SU-DHL-6 (cell line): ENCODE measurements around the gene ARHGEF17.

Experiments
- H2AFZ ChIP-seq: fragments of 200-600 bp; sonication (generic); 2 replicates; pipeline ENCODE4 v1.6.1; 2014; ENCODE audit warnings: low read depth, mild to moderate bottlenecking, moderate library complexity, mixed read lengths, antibody characterized with exemption, low read length; ENCODE audit not compliant: severe bottlenecking
- H3F3A ChIP-seq: fragments of 200-600 bp; shearing (Covaris generic); 2 replicates; pipeline ENCODE4 v1.6.0; 2016; ENCODE audit warnings: antibody characterized with exemption, mild to moderate bottlenecking; ENCODE audit not compliant: insufficient read depth
- H3K27ac ChIP-seq: fragments of 200-600 bp; sonication (generic); 2 replicates; pipeline ENCODE4 v1.5.1; 2016; ENCODE audit warnings: low read depth, mild to moderate bottlenecking, low read length, moderate library complexity, mixed read lengths
- H3K27me3 ChIP-seq: fragments of 200-600 bp; sonication (generic), shearing (Covaris generic); 2 replicates; pipeline ENCODE4 v1.6.0; 2014; ENCODE audit warnings: mild to moderate bottlenecking, low read length
- H3K36me3 ChIP-seq: fragments of 200-600 bp; sonication (generic); 2 replicates; pipeline ENCODE4 v1.6.1; 2014; ENCODE audit warnings: mild to moderate bottlenecking, low read length, mixed read lengths
- H3K4me2 ChIP-seq: fragments of 300-600, 200-600 bp; shearing (Covaris generic), sonication (generic); 2 replicates; pipeline ENCODE4 v1.6.0; 2014; ENCODE audit warnings: low read length, low read depth, mild to moderate bottlenecking; ENCODE audit not compliant: poor library complexity, severe bottlenecking
- H3K4me3 ChIP-seq: fragments of 200-600 bp; sonication (generic); 2 replicates; pipeline ENCODE4 v1.5.1; 2014; ENCODE audit warnings: antibody characterized with exemption, low read length, mild to moderate bottlenecking, mixed read lengths; ENCODE audit not compliant: insufficient read depth, poor library complexity, severe bottlenecking
- H3K79me2 ChIP-seq: fragments of 200-600 bp; sonication (generic); 2 replicates; pipeline ENCODE4 v1.6.1; 2014; ENCODE audit warnings: mild to moderate bottlenecking, low read length, moderate library complexity; ENCODE audit not compliant: insufficient read depth
- H3K9ac ChIP-seq: fragments of 200-600 bp; sonication (generic); 2 replicates; pipeline ENCODE4 v1.7.0; 2014; ENCODE audit warnings: mild to moderate bottlenecking, low read length
- H3K9me2 ChIP-seq: fragments of 200-600 bp; sonication (generic); replicated peaks from 2 replicates; pipeline ENCODE4 v1.6.1; 2014; ENCODE audit warnings: low read length; ENCODE audit not compliant: insufficient read depth
- H3K9me3 ChIP-seq: fragments of 200-600 bp; sonication (generic); 2 replicates; pipeline ENCODE4 v1.6.1; 2014; ENCODE audit warnings: low read length, mixed read lengths; ENCODE audit not compliant: insufficient read depth
- H4K20me1 ChIP-seq: fragments of 200-600 bp; sonication (generic); 2 replicates; pipeline ENCODE4 v1.6.1; 2014; ENCODE audit warnings: low read depth, mild to moderate bottlenecking, antibody characterized with exemption, low read length, moderate library complexity, mixed read lengths
- EZH2phosphoT487 ChIP-seq: fragments of 200-600 bp; sonication (generic), shearing (Covaris generic); conservative IDR thresholded peaks from 2 replicates; pipeline ENCODE4 v1.6.1; 2018; ENCODE audit warnings: mild to moderate bottlenecking, antibody characterized with exemption, low read length, moderate library complexity, mixed read lengths
- TF ChIP-seq, protein P1 (sequence below): fragments of 200-600 bp; sonication (generic); IDR thresholded peaks from one replicate; pipeline ENCODE4 v1.5.1; 2017; ENCODE audit warnings: antibody characterized with exemption, mild to moderate bottlenecking, low read length, moderate library complexity; ENCODE audit not compliant: insufficient read depth, poor library complexity, severe bottlenecking

Gene ARHGEF17

DNA sequence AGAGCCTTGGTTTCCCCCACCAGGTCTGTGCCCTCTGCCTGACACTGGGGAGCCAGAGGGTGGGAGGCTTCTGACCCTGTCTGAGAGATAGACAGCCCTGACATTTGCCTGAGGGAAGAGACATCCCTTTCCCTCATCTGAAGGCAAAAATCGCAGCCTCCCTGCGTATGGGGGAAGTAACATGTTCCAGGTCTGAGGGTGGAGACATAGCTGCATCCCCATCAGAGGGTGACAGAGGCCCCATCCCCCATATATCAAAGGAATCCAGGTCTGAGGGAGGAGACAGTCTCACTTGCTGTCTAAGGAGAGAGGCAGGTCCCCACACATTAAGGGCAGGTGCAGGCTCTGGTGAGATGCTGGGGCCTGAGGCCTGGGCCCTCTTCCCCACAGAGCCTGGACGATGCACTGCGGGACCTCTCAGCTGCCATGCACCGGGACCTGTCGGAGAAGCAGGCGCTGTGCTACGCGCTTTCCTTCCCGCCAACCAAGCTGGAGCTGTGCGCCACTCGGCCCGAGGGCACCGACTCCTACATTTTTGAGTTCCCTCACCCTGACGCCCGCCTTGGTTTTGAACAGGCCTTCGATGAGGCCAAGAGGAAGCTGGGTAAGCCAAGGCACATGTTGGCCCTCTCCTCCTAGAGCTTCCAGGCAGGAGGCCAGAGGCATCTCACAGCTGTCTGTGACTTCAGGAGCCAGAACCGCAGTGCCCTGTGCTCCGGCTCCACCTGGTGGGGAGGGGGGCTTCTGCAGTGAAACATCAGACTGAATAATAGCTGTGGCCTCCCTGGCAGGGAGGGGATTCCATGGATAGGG, 52.1 kb downstream of the ARHGEF17 start:
- no peak overlapping the region for H3K4me2 ChIP-seq
- H3K36me3 ChIP-seq: no peaks in the 10 kb centered on the region
- TF ChIP-seq EZH2phosphoT487: no peak
- TF ChIP-seq, protein P1, sequence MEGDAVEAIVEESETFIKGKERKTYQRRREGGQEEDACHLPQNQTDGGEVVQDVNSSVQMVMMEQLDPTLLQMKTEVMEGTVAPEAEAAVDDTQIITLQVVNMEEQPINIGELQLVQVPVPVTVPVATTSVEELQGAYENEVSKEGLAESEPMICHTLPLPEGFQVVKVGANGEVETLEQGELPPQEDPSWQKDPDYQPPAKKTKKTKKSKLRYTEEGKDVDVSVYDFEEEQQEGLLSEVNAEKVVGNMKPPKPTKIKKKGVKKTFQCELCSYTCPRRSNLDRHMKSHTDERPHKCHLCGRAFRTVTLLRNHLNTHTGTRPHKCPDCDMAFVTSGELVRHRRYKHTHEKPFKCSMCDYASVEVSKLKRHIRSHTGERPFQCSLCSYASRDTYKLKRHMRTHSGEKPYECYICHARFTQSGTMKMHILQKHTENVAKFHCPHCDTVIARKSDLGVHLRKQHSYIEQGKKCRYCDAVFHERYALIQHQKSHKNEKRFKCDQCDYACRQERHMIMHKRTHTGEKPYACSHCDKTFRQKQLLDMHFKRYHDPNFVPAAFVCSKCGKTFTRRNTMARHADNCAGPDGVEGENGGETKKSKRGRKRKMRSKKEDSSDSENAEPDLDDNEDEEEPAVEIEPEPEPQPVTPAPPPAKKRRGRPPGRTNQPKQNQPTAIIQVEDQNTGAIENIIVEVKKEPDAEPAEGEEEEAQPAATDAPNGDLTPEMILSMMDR: peak; percentile 40
- H3K9me3 ChIP-seq: no peaks in the 10 kb centered on the region
- H3K9me2 ChIP-seq: no peaks in the 10 kb centered on the region
- no peak overlapping the region for H3K4me3 ChIP-seq
- no peaks in the 10 kb centered on the region for H3K79me2 ChIP-seq
- H3K27me3 ChIP-seq: no peaks in the 10 kb centered on the region
- no peak overlapping the region for H3K27ac ChIP-seq
- no peak overlapping the region for H3K9ac ChIP-seq
- no peaks in the 10 kb centered on the region for H4K20me1 ChIP-seq
- H3F3A ChIP-seq: no peaks in the 10 kb centered on the region
- H2AFZ ChIP-seq: no peak overlapping the region

DNA sequence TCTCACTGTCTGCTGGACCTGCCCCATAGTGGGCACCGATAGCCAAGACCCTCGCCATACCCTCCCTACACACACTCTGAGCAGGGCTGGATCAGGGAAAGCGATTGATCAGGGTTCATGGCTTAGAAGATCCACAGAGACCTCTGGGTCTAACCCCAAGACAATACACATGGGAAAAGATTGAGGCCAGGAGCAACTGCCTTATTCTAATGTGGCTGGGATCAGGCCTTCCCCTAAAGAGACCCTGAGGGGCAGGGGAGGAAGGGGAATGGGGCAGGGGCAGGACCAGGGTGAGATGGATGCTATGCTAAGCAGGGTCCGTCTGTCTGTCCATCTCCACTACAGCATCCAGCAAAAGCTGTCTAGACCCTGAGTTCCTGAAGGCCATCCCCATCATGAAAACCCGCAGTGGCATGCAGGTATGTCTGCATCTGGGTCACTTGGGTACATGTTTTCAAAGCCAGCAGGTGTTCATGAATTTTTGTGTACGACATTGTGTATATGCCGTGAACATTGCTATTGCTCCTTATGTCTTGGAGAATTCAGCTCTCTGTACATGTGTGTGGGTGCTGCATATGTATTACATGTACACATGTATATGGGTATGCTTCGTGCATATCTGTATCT, 52.8 kb downstream of the ARHGEF17 start:
- Histone ChIP-seq H3K4me2 (no peak overlapping the region), H3K9ac (no peak overlapping the region), H3F3A (no peaks in the 10 kb centered on the region), H3K79me2 (no peaks in the 10 kb centered on the region), H2AFZ (no peak overlapping the region), H3K9me3 (no peaks in the 10 kb centered on the region), H4K20me1 (no peaks in the 10 kb centered on the region), H3K36me3 (no peaks in the 10 kb centered on the region), H3K27me3 (no peaks in the 10 kb centered on the region), H3K27ac (no peak overlapping the region), H3K9me2 (no peaks in the 10 kb centered on the region), H3K4me3 (no peak overlapping the region)
- TF ChIP-seq EZH2phosphoT487: no peak
- TF ChIP-seq, protein P1: no peak

DNA sequence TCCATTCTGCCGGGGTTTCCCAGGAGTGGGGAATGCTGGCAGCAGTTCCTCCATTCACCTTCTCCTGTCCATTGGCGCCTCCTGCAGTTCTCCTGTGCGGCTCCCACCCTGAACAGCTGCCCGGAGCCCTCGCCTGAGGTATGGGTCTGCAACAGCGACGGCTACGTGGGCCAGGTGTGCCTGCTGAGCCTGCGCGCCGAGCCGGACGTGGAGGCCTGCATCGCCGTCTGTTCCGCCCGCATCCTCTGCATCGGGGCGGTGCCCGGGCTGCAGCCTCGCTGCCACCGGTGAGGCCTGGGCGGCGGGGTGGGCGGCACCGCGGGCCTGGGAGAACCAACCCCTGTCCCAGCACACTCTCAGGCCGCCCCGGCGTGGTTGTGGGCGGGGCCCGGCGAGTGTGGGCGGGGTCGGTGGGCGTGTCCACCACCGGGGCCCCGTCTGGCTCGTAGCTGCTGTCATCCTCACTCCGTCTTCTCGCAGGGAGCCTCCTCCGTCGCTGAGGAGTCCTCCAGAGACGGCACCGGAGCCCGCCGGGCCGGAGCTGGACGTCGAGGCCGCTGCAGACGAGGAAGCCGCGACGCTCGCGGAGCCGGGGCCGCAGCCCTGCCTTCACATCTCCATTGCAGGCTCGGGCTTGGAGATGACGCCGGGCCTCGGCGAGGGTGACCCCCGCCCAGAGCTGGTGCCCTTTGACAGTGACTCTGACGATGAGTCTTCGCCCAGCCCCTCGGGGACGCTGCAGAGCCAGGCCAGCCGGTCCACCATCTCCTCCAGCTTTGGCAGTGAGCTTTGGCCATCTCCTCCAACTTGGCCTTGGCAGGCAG, 54.1 kb downstream of the ARHGEF17 start:
- H2AFZ ChIP-seq: no peak overlapping the region
- H3K4me3 ChIP-seq: no peak overlapping the region
- no peak overlapping the region for H3K27ac ChIP-seq
- no peaks in the 10 kb centered on the region for H4K20me1 ChIP-seq
- TF ChIP-seq, protein P1: no peak
- TF ChIP-seq EZH2phosphoT487: no peak
- no peaks in the 10 kb centered on the region for H3K36me3 ChIP-seq
- H3K27me3 ChIP-seq: no peaks in the 10 kb centered on the region
- H3K9me2 ChIP-seq: no peaks in the 10 kb centered on the region
- H3F3A ChIP-seq: no peaks in the 10 kb centered on the region
- H3K9me3 ChIP-seq: no peaks in the 10 kb centered on the region
- H3K79me2 ChIP-seq: no peaks in the 10 kb centered on the region
- no peak overlapping the region for H3K4me2 ChIP-seq
- H3K9ac ChIP-seq: no peak overlapping the region
